SK-N-MC (cell line): ENCODE data around the gene GPR162.

ENCODE experiments used
- EZH2 ChIP-seq: fragments of 200-600 bp; sonication (generic); IDR thresholded peaks from one replicate; pipeline ENCODE4 v1.6.1; 2017; ENCODE audit warnings: antibody characterized with exemption
- POLR2AphosphoS5 ChIP-seq: IDR thresholded peaks from 2 replicates; pipeline ENCODE4 v1.6.1; 2012; ENCODE audit warnings: mild to moderate bottlenecking, low read depth, low read length, borderline replicate concordance

- TF ChIP-seq POLR2AphosphoS5 = no peak
- no peak for TF ChIP-seq EZH2
These were observed 4.5 kb upstream of the GPR162 start for GRCh38 chr12:6817098-6817497.
